ENCODE measurements around the gene NRCAM. TPM values are rescaled to one million over a fixed set of nuclear protein-coding genes. Genes with fewer than 3 reads are reported as not detected.

Gene NRCAM
- total and polyA plus RNA-seq, 12 donors: 0.08 to 1.3 (median 0.38) TPM

GRCh38 chr7:108197371-108198091 is 258.7 kb downstream of the NRCAM start:
- H3K36me3 ChIP-seq: no peaks in the 10 kb centered on the region
- H3K27ac ChIP-seq: no peak overlapping the region
- H3K27me3 ChIP-seq: no peaks in the 10 kb centered on the region
- intact Hi-C loops (cut with DNase I): no loop called here
- DNase-seq (no peak), ATAC-seq (no peak)
- no peak for TF ChIP-seq CTCF (IDR thresholded peaks at IDR 0.05)
- H3K9me3 ChIP-seq: no peaks in the 10 kb centered on the region
- H3K4me3 ChIP-seq: no peak overlapping the region
- 90 to 93% methylated on average over 3 of the region's 3 CpGs for WGBS, 2 donors
- no peaks in the 10 kb centered on the region for H3K4me1 ChIP-seq

GRCh38 chr7:108196004-108196403 is 260.2 kb downstream of the NRCAM start:
- Histone ChIP-seq H3K4me3 (no peak overlapping the region), H3K4me1 (no peaks in the 10 kb centered on the region), H3K27me3 (no peaks in the 10 kb centered on the region), H3K27ac (no peak overlapping the region), H3K36me3 (no peaks in the 10 kb centered on the region), H3K9me3 (no peaks in the 10 kb centered on the region)
- WGBS, 2 donors: 33 to 41% methylated on average over 1 of the region's 1 CpG
- ATAC-seq (no peak), DNase-seq (no peak)
- no peak for TF ChIP-seq CTCF (IDR thresholded peaks at IDR 0.05)
- intact Hi-C loops (cut with DNase I): no loop called here

GRCh38 chr7:108193594-108194498 is 262.4 kb downstream of the NRCAM start:
- ATAC-seq (no peak), DNase-seq (no peak)
- H3K4me3 ChIP-seq: no peak overlapping the region
- whole genome bisulfite sequencing, 2 donors: 70 to 71% methylated on average over 9 of the region's 9 CpGs
- no peak overlapping the region for H3K27ac ChIP-seq
- intact Hi-C loops (cut with DNase I): no loop called here
- TF ChIP-seq CTCF (IDR thresholded peaks at IDR 0.05): no peak
- H3K36me3 ChIP-seq: no peaks in the 10 kb centered on the region
- H3K4me1 ChIP-seq: no peaks in the 10 kb centered on the region
- no peaks in the 10 kb centered on the region for H3K9me3 ChIP-seq
- no peaks in the 10 kb centered on the region for H3K27me3 ChIP-seq

DNA sequence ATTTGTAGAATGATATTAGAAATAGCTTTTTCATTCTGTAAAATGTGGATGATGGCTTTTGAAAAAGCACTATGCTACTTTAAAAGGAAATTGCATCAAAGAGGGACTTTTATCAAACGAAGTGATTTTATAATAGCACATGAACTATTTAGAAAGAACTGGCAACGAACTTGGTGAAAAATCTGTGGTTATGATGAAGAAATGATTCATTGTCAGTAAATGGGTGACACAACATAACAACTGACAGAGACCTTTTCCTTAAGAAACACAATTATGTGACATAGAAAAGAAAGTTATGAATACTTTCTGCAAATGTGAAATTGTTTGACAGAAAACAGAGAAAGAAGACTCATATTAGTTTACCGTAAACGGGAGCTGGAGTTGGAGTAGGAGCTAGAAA is 265.3 kb downstream of the NRCAM start:
- Histone ChIP-seq H3K4me3 (no peak overlapping the region), H3K27me3 (no peaks in the 10 kb centered on the region), H3K4me1 (no peaks in the 10 kb centered on the region), H3K27ac (no peak overlapping the region), H3K36me3 (no peaks in the 10 kb centered on the region), H3K9me3 (no peaks in the 10 kb centered on the region)
- 80 to 88% methylated on average over 4 of the region's 4 CpGs for WGBS, 2 donors
- no peak for DNase-seq
- TF ChIP-seq CTCF (IDR thresholded peaks at IDR 0.05): no peak
- no peak for ATAC-seq
- intact Hi-C loops (cut with DNase I): no loop called here
